Posterior vena cava (tissue), 2 donors: ENCODE measurements around the gene ACOXL. TPM values are rescaled to one million over a fixed set of nuclear protein-coding genes. Genes with fewer than 3 reads are reported as not detected.
"Not testable (repeated sequence)": the region's sequence is repeated elsewhere in the genome, so short reads cannot be mapped to it uniquely, and the experiment has no call there.

Experiments used
- DNase-seq: peaks from one replicate; pipeline ENCODE4 v3.0.0-alpha.2; 2020; ENCODE audit warnings: low spot score
- intact Hi-C, 2 donors: fragments of 100-400 bp; cut with DNase I; formaldehyde crosslinking; loops; one replicate each; pipeline versions ENCODE4 v1.14.1 to v1.14.2; 2022 to 2023
- total RNA-seq, 2 donors: library from RNA; stranded (reverse); fragmentation: NEBNext Ultra II Directional; extraction: Animal tissue kit (Norgen Biotek cat#: 25700); gene quantifications; one replicate each; pipeline ENCODE4 v1.2.1, GENCODE V29; 2021
- donor health status: DM: yes; HTN: yes; CAD: no.
- donor health status: DM: yes; HTN: yes; CAD: no.

Gene ACOXL
- total RNA-seq, 2 donors from 2014 or later: not detected

GRCh38 chr2:110934948-110935347 is 202.6 kb downstream of the ACOXL start:
- intact Hi-C loops: no loop called here
- DNase-seq: no peak

DNA sequence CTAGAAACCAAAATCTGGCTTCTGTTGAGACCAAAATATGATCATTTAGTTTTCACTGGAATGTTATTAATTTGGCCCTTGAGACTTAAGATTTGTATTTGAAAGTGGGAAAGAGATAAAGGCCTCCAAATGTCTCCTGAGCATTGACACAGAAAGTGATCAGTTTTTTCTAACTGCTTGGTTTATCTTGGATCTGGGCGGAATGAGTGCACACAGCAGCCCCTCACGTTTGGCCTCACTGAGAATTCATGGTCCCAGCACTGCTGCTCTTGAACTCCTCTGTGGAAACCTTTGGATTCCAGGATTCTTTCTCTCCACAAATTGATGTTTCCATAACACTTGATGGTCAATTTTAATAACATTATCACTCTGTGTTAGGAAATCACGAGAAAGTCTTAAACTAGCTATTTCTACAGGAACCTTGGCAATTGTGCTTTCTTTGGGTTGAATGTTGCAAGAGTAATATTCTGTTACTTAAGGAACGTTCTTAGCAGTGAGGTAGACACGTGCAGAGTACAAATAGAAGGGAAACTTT is 208.1 kb downstream of the ACOXL start:
- no peak for DNase-seq
- intact Hi-C loops: no loop called here

DNA sequence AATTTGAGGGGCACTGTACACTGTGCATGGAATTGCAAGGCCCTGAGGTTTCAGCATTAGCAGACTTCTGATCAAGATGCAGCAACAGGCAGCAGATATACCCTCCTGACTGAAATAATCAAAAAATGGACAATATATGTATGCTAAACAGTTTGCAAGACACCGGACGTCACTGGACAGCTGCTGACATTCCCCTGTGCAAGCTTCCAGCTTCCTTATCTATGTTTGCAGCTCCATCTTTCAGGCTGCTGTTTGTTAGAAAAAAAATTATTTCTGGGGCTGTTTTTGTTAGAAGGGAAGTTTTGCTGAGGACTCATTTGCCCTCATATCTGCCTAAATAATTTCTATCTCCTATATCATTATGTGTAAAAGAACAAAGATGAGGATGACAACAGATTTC is 208.9 kb downstream of the ACOXL start:
- intact Hi-C loops: no loop called here
- no peak for DNase-seq

DNA sequence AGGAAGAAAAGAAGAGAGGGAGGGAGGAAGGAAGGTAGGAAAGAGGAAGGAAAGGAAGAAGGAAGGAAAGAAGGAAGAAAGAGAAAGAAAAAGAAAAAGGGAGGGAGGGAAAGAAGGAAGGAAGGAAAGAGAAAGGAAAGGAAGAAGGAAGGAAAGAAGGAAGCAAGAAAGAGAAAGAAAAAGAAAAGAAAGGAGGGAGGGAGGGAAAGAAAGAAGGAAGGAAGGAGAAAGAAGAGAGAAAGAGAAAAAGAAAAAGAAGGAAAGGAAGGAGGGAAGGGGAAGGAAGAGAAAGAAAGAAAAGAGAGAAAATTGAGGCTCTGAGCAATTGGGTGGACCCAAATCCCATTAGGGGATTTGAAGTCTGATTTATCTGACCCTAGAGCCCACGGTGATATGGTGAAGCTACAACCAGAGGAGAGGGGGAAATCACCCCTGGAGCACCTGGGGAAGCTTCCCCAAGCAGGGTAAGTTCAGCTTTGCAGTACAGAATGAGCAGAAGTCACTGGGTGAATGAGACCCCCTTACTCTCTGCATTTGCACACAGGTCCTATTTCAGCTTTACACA is 210.8 kb downstream of the ACOXL start:
- intact Hi-C loops: no loop called here

DNA sequence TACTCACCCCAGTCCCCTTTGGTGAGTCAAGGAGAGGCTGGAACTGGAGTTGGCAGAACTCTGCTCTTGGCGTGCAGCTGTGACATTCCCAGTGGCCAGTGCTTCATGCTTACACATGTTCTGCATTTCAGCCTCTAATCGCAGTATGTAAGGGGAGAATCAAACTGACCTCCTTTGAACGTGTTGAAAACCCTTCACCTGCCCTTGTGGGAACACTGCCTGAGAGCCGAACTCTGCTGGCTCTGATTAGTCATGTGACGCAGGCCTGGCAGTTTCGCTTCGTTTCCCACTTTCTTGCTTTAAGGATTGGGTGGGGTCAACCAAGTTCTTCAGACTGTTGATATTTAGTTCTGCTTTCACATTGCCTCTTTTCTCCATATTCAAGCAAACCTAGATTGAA is 214.5 kb downstream of the ACOXL start:
- intact Hi-C loops: no loop called here
- DNase-seq: no peak

More for the DNA sequence above, 210.8 kb downstream of the ACOXL start:
- no peak for DNase-seq

- DNase-seq: no peak
- intact Hi-C loops: no loop called here
Measured at GRCh38 chr2:110948027-110948674, 215.8 kb downstream of the ACOXL start.

DNA sequence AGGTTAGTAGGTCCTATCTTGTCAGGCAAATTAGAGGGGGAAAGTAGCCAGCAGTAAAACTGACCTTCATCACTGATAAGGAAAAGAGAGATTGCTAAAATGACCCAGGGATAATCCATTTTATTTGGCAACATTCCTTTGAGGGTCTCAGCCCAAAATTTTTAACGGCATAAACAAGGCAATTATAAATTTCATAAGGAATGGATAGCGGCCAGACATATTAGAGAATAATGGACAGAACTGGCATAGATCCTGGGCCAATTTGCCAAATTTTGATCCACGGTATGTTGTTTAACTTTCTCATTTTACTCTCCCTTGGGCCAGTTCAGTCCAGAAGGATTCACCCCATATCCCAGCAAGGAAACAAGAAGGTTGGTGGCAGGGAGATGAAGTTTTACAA is 217.9 kb downstream of the ACOXL start:
- DNase-seq: no peak
- intact Hi-C loops: no loop called here

GRCh38 chr2:110955045-110955444 is 222.7 kb downstream of the ACOXL start:
- no peak for DNase-seq
- intact Hi-C loops: no loop called here

DNA sequence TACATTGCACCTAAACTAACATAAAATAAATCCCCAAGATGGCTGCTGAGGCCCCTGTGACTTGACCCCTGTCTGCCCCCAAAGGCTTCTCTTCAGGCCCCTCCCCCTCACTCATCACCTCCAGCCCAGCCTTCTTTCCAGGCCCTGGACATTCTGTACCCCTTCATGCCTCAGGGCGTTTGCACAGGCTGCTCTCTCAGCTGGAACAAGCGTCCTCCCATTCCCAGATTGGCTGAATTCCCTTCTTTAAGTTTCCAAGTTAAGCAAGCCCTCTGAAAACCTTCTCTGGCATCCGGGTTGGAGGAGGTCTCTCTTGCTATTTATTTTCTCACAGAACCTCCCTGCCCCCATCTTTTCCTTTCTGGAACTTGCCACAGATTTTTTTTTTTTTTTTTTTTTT is 223.2 kb downstream of the ACOXL start:
- intact Hi-C loops: no loop called here
- DNase-seq: no peak

DNA sequence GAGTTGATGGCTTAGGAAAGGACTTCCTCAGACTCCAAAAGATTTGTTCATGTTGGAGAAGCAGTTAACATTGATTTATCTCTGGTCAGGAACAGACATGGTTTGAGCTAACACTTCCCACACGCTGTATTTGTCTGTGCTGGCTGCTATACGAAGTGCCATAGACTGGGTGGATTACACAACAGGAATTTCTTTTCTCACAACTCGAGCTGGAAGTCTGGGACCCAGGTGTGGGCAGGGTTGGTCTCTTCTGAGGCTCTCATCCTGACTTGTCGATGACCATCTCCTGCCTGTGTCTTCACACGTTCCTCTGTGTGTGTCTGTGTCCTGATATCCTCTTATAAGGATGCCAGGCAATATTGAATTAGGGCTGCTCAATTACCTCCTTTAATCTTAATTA is 224.9 kb downstream of the ACOXL start:
- no peak for DNase-seq
- intact Hi-C loops: no loop called here

GRCh38 chr2:110958346-110959119 is 226.2 kb downstream of the ACOXL start:
- intact Hi-C loops: no loop called here
- no peak for DNase-seq

DNA sequence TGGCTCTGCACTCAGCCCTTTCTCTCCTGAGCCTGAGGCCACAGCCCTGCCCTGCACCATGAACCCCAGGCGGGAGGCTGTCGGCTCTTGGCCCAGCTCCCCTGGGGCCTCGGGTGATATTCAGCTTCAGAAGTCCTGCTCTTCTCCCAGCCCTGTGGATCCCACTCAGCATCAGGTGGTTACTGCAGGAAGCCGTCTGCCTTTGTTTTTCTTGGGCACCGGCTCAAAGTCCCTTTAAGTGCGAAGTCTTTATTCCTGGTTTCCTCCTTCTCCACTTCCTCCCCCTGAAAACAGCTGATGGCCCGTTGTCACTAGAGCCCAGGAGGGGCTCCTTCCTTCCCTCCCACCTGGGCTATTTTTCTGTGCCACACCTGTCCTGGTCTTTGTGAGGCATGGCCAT is 226.8 kb downstream of the ACOXL start:
- intact Hi-C loops: no loop called here
- DNase-seq: no peak

- DNase-seq: no peak
- intact Hi-C loops: no loop called here
Measured at GRCh38 chr2:110960281-110960680, 227.9 kb downstream of the ACOXL start.

DNA sequence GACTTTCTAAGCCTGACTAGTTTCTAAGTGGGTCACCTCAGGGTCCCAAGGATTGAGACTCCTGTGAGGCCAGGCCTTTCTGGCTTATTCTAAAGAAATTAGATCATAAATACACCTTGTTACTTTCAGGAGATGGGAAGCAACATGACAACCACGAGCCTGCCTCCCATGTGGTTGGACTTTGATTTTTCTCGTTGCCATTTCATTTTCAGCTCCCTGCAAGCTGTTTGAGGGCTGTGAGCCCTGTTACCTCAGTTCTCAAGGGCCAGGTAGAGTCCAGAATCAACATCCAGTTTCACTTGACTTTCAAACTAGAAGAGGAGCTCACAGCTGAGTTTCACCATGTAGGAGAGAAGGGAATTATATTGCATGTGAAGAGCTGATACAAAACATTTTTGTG is 228.6 kb downstream of the ACOXL start:
- intact Hi-C loops: no loop called here
- no peak for DNase-seq

DNA sequence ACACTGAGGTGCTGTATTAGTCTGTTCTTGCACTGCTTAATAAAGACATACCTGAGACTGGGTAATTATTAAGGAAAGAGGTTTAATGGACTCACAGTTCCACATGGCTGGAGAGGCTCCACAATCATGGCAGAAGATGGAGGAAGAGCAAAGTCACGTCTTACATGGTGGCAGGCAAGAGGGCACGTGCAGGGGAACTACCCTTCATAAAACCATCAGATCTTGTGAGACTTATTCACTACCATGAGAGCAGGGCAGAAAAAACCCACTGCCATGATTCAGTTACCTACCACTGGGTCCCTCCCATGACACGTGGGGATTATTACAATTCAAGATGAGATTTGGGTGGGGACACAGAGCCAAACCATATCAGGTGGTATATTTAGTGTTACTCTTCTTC is 229.3 kb downstream of the ACOXL start:
- DNase-seq, intact Hi-C loops: not testable (repeated sequence)

DNA sequence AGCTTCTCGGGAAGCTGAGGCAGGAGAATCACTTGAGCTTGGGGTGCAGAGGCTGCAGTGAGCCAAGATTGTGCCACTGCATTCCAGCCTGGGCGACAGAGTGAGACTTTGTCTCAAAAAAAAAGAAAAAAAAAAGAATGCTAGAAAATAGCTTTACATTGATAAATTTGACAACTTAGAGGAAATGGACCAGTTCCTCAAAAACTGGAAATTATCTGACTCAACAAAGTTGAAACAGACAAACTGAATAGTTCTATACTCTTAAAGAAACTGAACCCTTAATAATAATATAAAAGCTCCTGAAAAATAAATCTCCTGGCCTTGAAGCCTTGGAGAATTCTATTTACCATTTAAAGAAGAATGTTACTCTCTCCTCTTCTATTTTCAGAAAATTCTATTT is 237.3 kb downstream of the ACOXL start:
- no peak for DNase-seq
- intact Hi-C loops: no loop called here

- intact Hi-C loops: no loop called here
- DNase-seq: no peak
Measured at GRCh38 chr2:110970201-110970600, 237.8 kb downstream of the ACOXL start.

- DNase-seq: no peak
- intact Hi-C loops: no loop called here
Measured at GRCh38 chr2:110971811-110972210, 239.4 kb downstream of the ACOXL start.

- DNase-seq: no peak
- intact Hi-C loops: no loop called here
Measured at GRCh38 chr2:110973262-110973661, 240.9 kb downstream of the ACOXL start.

DNA sequence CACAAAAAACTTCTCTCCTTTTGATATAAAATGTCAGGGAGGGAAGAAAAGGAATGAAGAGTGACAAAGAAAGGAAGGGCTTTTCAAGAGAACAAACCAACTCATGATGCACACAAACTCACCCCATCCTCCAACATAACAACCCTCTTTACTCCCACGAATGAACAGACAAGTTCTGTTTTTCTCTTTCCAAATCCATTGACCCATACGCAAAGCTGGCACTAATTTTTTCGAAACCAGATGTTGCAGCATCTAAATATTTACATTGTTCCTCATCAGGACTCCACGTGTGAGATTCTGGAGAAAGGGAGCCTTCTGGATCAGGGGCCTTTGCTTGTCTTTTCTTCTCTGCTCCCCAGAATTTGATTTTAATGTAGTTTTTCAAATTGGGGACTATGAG is 245.0 kb downstream of the ACOXL start:
- DNase-seq: no peak
- intact Hi-C loops: no loop called here

- no peak for DNase-seq
- intact Hi-C loops: no loop called here
Measured at GRCh38 chr2:110978148-110978547, 245.8 kb downstream of the ACOXL start.
